ENCODE measurements around the gene WDR43. TPM values are rescaled to one million over a fixed set of nuclear protein-coding genes. Genes with fewer than 3 reads are reported as not detected.
A peak's percentile ranks its signal among the peaks of the same experiment; 100 is the strongest.

WDR43 gene
- total and polyA plus RNA-seq, 9 of the 15 experiments (the other 6 are each of a cell fraction or from before 2014, with no cell fraction given), result 34.6 to 197 (median 105) TPM

DNA sequence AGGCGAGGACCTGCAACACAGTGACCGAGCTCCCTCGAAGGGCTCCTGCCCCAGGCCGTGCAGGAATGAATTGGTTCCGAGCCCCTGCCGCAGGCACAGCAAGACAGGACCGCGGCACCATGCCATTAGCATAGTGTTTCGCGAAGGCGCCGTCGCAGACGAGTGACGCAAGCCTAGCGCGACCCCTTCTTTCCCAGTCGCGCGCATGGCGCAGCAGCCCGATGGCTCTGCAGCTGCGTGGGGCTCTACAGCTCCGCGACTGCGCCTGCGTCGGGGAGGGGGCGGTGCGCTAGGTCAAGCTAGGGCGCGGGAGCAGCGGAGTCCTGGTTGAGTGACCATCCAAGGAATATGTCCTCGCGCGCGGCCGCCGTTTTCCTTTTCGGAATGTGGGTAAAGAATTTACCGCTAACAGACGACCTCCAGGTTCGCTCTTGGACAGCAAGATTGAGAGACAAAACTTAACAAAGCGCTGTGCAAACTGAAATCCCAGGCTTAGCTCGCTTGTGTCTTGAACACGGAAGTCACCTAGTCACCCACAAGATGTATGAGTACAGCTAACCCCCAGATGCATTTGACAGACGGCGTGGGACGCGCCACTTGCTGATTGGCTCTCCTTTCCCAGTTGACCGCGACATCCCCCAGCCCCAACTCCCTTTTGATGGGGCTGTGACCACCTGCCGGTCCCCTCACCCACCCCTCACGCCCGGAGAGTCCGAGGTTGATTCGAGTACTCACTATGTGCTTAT lies 24.1 kb upstream of the WDR43 start, which contains the start of gene TRMT61B (continued):
- TF ChIP-seq IFI16 (CRISPR knock-in tag; IDR thresholded peaks at IDR 0.05) (no peak), MIER1 (IDR thresholded peaks at IDR 0.05; ENCODE audit: low read depth) (no peak), ZNF766 (CRISPR knock-in tag; conservative IDR thresholded peaks at IDR 0.05) (0 out of 2 replicates have a peak, but pooled peaks have one; percentile 46), SMAD1 (IDR thresholded peaks at IDR 0.05; ENCODE audit: low read depth, low read length, partially characterized antibody) (no peak), ZNF354B (CRISPR knock-in tag; IDR thresholded peaks at IDR 0.05) (no peak), ZNF212 (CRISPR knock-in tag; IDR thresholded peaks at IDR 0.05) (no peak), DNMT1 (IDR thresholded peaks at IDR 0.05) (no peak), ZFPM2 (CRISPR knock-in tag; IDR thresholded peaks at IDR 0.05) (no peak), SIRT6 (IDR thresholded peaks at IDR 0.05; ENCODE audit: low read depth, low read length) (no peak)

DNA sequence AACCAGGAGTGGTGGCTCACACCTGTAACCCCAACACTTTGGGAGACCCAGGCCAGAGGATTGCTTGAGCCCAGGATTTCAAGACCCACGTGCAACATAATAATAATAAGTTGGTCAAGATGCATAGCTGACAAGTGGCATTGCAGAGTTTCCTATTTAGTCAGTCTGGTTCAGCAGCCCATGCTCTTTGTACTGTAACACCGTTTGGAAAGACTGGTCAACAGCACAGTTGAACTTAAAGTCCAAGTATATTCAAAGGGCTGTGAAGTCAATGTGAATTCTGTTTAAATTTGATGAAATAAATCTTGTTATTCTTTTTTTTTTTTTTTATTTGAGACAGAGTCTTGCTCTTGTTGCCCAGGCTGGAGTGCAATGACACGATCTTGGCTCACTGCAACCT lies 22.8 kb upstream of the WDR43 start:
- Histone ChIP-seq H3K4me2 (ENCODE audit: insufficient read depth, low read length) (no peak overlapping the region), H3K79me2 (ENCODE audit: control insufficient read depth, insufficient read depth, low read length) (peaks cover 41% of the 10 kb centered on the region), H3K4me1 (replicated peaks in 1 of 2; ENCODE audit: control insufficient read depth in 2 of 2, insufficient read depth in 2 of 2, low read length in 2 of 2) (peaks cover 4 to 12% of the 10 kb centered on the region in 2 experiments; a peak in 4 of 5 replicates), H3K27ac (ENCODE audit: extremely low read depth, low read depth, low read length) (no peak overlapping the region), H2AFZ (ENCODE audit: low read depth, low read length) (peak overlapping the region; percentile 98; the same call in 1 of the 2 replicates), H3K36me3 (ENCODE audit: control insufficient read depth, insufficient read depth, low read length) (peaks cover 6% of the 10 kb centered on the region; the same call in 2 of the 3 replicates), H3K9me3 (replicated peaks; ENCODE audit: control insufficient read depth, insufficient read depth, low read depth, low read length) (no peaks in the 10 kb centered on the region), H3K27me3 (ENCODE audit: control insufficient read depth in 2 of 2, insufficient read depth in 2 of 2, low read length in 2 of 2) (no peaks in the 10 kb centered on the region; a peak in 1 of 5 replicates), H3K9me1 (ENCODE audit: control insufficient read depth, insufficient read depth, low read length) (no peaks in the 10 kb centered on the region), H4K20me1 (replicated peaks; ENCODE audit: control insufficient read depth, insufficient read depth, low read length) (no peaks in the 10 kb centered on the region), H3K9ac (ENCODE audit: insufficient read depth in 1 of 2, low read depth in 2 of 2, low read length in 2 of 2) (no peak overlapping the region), H3K4me3 (no peak overlapping the region)
- FAIRE-seq, result no peak
- in situ Hi-C loops (cut with MboI) (no loop called here), intact Hi-C loops (cut with micrococcal nuclease) (loop anchor here (2.0 kb wide), 1 partner anchor 23 kb away; the partner anchor contains the start of gene WDR43)
- ChIA-PET CTCF (ENCODE audit: low intra/inter-chr PET ratio) (no interaction called here), POLR2A (interaction anchor here (1.7 kb wide), 1 partner anchor 7 kb away, joined by 8 read pairs; no protein-coding TSS in a partner anchor)
- WGBS (ENCODE audit: insufficient coverage, low coverage, missing lambda C conversion rate), result 56% methylated on average over 2 of the region's 3 CpGs
- ATAC-seq, result no peak
- no TSS peak for BruUV-seq (replicated peaks)
- DNase-seq (ENCODE audit: extremely low read depth in 1 of 4, low spot score in 3 of 4), result no peak
- TF ChIP-seq, protein P1, sequence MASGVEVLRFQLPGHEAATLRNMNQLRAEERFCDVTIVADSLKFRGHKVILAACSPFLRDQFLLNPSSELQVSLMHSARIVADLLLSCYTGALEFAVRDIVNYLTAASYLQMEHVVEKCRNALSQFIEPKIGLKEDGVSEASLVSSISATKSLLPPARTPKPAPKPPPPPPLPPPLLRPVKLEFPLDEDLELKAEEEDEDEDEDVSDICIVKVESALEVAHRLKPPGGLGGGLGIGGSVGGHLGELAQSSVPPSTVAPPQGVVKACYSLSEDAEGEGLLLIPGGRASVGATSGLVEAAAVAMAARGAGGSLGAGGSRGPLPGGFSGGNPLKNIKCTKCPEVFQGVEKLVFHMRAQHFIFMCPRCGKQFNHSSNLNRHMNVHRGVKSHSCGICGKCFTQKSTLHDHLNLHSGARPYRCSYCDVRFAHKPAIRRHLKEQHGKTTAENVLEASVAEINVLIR (CRISPR knock-in tag; IDR thresholded peaks at IDR 0.05), result no peak
- TF ChIP-seq ZNF431 (CRISPR knock-in tag; IDR thresholded peaks at IDR 0.05) (no peak), HIVEP1 (CRISPR knock-in tag; IDR thresholded peaks at IDR 0.05) (no peak), NEUROD1 (IDR thresholded peaks at IDR 0.05; ENCODE audit: borderline replicate concordance, low read depth, low read length, partially characterized antibody) (no peak), ZNF239 (CRISPR knock-in tag; IDR thresholded peaks at IDR 0.05) (no peak), TAF9B (IDR thresholded peaks at IDR 0.05; ENCODE audit: partially characterized antibody) (no peak), KHSRP (IDR thresholded peaks at IDR 0.05) (no peak)
- TF ChIP-seq, protein P2, sequence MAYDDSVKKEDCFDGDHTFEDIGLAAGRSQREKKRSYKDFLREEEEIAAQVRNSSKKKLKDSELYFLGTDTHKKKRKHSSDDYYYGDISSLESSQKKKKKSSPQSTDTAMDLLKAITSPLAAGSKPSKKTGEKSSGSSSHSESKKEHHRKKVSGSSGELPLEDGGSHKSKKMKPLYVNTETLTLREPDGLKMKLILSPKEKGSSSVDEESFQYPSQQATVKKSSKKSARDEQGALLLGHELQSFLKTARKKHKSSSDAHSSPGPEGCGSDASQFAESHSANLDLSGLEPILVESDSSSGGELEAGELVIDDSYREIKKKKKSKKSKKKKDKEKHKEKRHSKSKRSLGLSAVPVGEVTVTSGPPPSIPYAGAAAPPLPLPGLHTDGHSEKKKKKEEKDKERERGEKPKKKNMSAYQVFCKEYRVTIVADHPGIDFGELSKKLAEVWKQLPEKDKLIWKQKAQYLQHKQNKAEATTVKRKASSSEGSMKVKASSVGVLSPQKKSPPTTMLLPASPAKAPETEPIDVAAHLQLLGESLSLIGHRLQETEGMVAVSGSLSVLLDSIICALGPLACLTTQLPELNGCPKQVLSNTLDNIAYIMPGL (CRISPR knock-in tag; IDR thresholded peaks at IDR 0.05), result no peak
